ENCODE measurements around the gene WDR45B.
A peak's percentile ranks its signal among the peaks of the same experiment; 100 is the strongest.

- TF ChIP-seq CTCF (IDR thresholded peaks at IDR 0.05) = peak in 2 of 12 donors; percentile 7 to 9
- no peak for TF ChIP-seq POLR2A (IDR thresholded peaks at IDR 0.05)
Measured at GRCh38 chr17:82615084-82616020, 32.9 kb downstream of the WDR45B start.
